ENCODE results near the gene GAS7. TPM values are rescaled to one million over a fixed set of nuclear protein-coding genes. Genes with fewer than 3 reads are reported as not detected.

Gene GAS7
- total RNA-seq, 1 donor from 2014 or later = 8.5 TPM

DNA sequence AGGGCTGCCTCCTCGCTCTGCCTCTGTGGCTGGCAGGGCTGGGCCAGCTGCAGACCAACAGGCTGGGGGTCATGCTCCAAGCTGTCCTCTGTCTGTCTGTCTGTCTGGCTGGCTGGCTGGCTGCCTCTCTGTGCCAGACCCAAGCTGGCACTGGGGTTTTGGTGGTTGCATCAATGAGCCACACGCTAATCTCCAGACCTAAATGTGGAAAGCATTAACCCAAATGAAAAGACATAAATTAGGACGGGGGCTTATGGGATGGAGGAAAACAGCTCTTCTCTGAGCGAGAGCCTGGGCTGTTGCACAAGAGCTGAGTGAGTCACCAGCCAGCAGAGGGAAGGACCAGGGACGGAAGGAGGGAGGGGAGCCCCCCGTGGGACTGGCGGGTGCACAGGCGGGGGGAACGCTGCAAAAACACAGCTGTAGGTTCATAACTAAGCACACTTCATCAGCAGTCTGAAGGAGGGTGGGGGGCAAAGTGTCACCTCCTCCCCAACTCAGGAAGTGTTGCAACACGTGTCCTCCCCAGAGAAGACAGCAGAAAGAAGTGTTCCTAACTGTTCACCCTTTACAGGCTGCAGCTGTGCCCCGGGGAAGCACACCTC lies 83.4 kb downstream of the GAS7 start:
- Mint-ChIP-seq H3K36me3 (ENCODE audit: low read depth, unreplicated experiment) (no peaks in the 10 kb centered on the region), H3K9me3 (ENCODE audit: unreplicated experiment) (peaks cover 4% of the 10 kb centered on the region), H3K4me3 (ENCODE audit: unreplicated experiment) (peak overlapping the region; percentile 43), H3K27me3 (ENCODE audit: low read depth, unreplicated experiment) (no peaks in the 10 kb centered on the region), H3K4me1 (ENCODE audit: low read depth, unreplicated experiment) (peaks cover 38% of the 10 kb centered on the region), H3K27ac (ENCODE audit: unreplicated experiment) (peak overlapping the region; percentile 99)
- Histone ChIP-seq H3K79me2 (ENCODE audit: insufficient read depth, low read length) (no peaks in the 10 kb centered on the region), H4K20me1 (ENCODE audit: insufficient read depth, low read length) (no peaks in the 10 kb centered on the region), H3K27ac (ENCODE audit: low read depth, low read length) (peak overlapping the region; percentile 96), H3K27me3 (ENCODE audit: insufficient read depth, low read length) (no peaks in the 10 kb centered on the region), H3K36me3 (ENCODE audit: insufficient read depth, low read length) (no peaks in the 10 kb centered on the region), H3K4me2 (ENCODE audit: low read length) (peak overlapping the region; percentile 89), H3K9ac (ENCODE audit: low read length) (peak overlapping the region; percentile 88), H3K9me3 (ENCODE audit: insufficient read depth, low read depth, low read length) (no peaks in the 10 kb centered on the region), H3K4me1 (ENCODE audit: insufficient read depth, low read length) (peaks cover 18% of the 10 kb centered on the region), H3K4me3 (ENCODE audit: insufficient read depth, low read depth, low read length) (peak overlapping the region; percentile 29), H2AFZ (ENCODE audit: low read depth, low read length) (peak overlapping the region; percentile 60)
- peak; percentile 85 for DNase-seq (ENCODE audit: low read depth)
- TF ChIP-seq EZH2 (IDR thresholded peaks at IDR 0.05; ENCODE audit: insufficient read depth, low read length) = no peak
- TF ChIP-seq, protein P1, sequence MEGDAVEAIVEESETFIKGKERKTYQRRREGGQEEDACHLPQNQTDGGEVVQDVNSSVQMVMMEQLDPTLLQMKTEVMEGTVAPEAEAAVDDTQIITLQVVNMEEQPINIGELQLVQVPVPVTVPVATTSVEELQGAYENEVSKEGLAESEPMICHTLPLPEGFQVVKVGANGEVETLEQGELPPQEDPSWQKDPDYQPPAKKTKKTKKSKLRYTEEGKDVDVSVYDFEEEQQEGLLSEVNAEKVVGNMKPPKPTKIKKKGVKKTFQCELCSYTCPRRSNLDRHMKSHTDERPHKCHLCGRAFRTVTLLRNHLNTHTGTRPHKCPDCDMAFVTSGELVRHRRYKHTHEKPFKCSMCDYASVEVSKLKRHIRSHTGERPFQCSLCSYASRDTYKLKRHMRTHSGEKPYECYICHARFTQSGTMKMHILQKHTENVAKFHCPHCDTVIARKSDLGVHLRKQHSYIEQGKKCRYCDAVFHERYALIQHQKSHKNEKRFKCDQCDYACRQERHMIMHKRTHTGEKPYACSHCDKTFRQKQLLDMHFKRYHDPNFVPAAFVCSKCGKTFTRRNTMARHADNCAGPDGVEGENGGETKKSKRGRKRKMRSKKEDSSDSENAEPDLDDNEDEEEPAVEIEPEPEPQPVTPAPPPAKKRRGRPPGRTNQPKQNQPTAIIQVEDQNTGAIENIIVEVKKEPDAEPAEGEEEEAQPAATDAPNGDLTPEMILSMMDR (IDR thresholded peaks at IDR 0.05; ENCODE audit: insufficient read depth, low read depth, low read length) = no peak
- FAIRE-seq = no peak

DNA sequence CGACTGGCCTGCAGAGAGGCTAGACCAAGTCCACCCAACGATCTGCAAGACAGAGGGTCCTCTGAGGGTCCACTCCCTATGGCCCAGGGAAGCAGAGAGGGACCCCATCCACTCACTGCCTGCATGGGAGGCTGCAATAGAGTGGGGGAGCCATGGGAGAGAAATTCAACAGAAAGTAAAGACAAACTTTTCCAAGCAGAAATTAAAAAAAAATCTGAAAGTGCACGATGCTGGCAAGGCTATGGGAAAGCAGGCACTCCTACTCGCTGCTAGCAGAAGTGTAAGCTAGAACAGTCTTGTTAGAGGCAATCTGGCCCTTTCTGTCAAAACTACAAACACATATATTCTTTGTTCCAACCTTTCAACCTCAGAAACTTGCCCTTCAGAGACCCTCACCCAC lies 85.4 kb downstream of the GAS7 start:
- Mint-ChIP-seq H3K36me3 (ENCODE audit: low read depth, unreplicated experiment) (no peaks in the 10 kb centered on the region), H3K4me1 (ENCODE audit: low read depth, unreplicated experiment) (peaks cover 27% of the 10 kb centered on the region), H3K9me3 (ENCODE audit: unreplicated experiment) (peaks cover 4% of the 10 kb centered on the region), H3K4me3 (ENCODE audit: unreplicated experiment) (no peak overlapping the region), H3K27me3 (ENCODE audit: low read depth, unreplicated experiment) (no peaks in the 10 kb centered on the region), H3K27ac (ENCODE audit: unreplicated experiment) (peak overlapping the region; percentile 56)
- no peak overlapping the region for H3K9ac ChIP-seq (ENCODE audit: low read length)
- no peaks in the 10 kb centered on the region for H3K36me3 ChIP-seq (ENCODE audit: insufficient read depth, low read length)
- H3K9me3 ChIP-seq (ENCODE audit: insufficient read depth, low read depth, low read length) = no peaks in the 10 kb centered on the region
- DNase-seq (ENCODE audit: low read depth) (no peak), FAIRE-seq (no peak)
- TF ChIP-seq, protein P1 (IDR thresholded peaks at IDR 0.05; ENCODE audit: insufficient read depth, low read depth, low read length) = no peak
- TF ChIP-seq EZH2 (IDR thresholded peaks at IDR 0.05; ENCODE audit: insufficient read depth, low read length) = no peak
- no peak overlapping the region for H2AFZ ChIP-seq (ENCODE audit: low read depth, low read length)
- no peak overlapping the region for H3K4me3 ChIP-seq (ENCODE audit: insufficient read depth, low read depth, low read length)
- no peak overlapping the region for H3K27ac ChIP-seq (ENCODE audit: low read depth, low read length)
- no peaks in the 10 kb centered on the region for H3K79me2 ChIP-seq (ENCODE audit: insufficient read depth, low read length)
- peaks cover 18% of the 10 kb centered on the region for H3K4me1 ChIP-seq (ENCODE audit: insufficient read depth, low read length)
- H3K27me3 ChIP-seq (ENCODE audit: insufficient read depth, low read length) = no peaks in the 10 kb centered on the region
- H4K20me1 ChIP-seq (ENCODE audit: insufficient read depth, low read length) = no peaks in the 10 kb centered on the region
- no peak overlapping the region for H3K4me2 ChIP-seq (ENCODE audit: low read length)

- Mint-ChIP-seq H3K27ac (ENCODE audit: unreplicated experiment) (no peak overlapping the region), H3K9me3 (ENCODE audit: unreplicated experiment) (peaks cover 4% of the 10 kb centered on the region)
Observed at GRCh38 chr17:10111907-10112452, 86.4 kb downstream of the GAS7 start.

More at GRCh38 chr17:10111907-10112452, 86.4 kb downstream of the GAS7 start:
- Histone ChIP-seq H4K20me1 (ENCODE audit: insufficient read depth, low read length) (no peaks in the 10 kb centered on the region), H3K36me3 (ENCODE audit: insufficient read depth, low read length) (no peaks in the 10 kb centered on the region), H3K4me3 (ENCODE audit: insufficient read depth, low read depth, low read length) (no peak overlapping the region), H3K4me1 (ENCODE audit: insufficient read depth, low read length) (peaks cover 18% of the 10 kb centered on the region), H3K79me2 (ENCODE audit: insufficient read depth, low read length) (no peaks in the 10 kb centered on the region), H3K4me2 (ENCODE audit: low read length) (no peak overlapping the region), H3K27me3 (ENCODE audit: insufficient read depth, low read length) (no peaks in the 10 kb centered on the region), H3K27ac (ENCODE audit: low read depth, low read length) (no peak overlapping the region), H3K9me3 (ENCODE audit: insufficient read depth, low read depth, low read length) (no peaks in the 10 kb centered on the region), H3K9ac (ENCODE audit: low read length) (no peak overlapping the region), H2AFZ (ENCODE audit: low read depth, low read length) (no peak overlapping the region)
- no peak for FAIRE-seq
- no peak overlapping the region for H3K4me3 Mint-ChIP-seq (ENCODE audit: unreplicated experiment)
- H3K27me3 Mint-ChIP-seq (ENCODE audit: low read depth, unreplicated experiment) = no peaks in the 10 kb centered on the region
- TF ChIP-seq, protein P1 (IDR thresholded peaks at IDR 0.05; ENCODE audit: insufficient read depth, low read depth, low read length) = no peak
- no peak for TF ChIP-seq EZH2 (IDR thresholded peaks at IDR 0.05; ENCODE audit: insufficient read depth, low read length)
- H3K36me3 Mint-ChIP-seq (ENCODE audit: low read depth, unreplicated experiment) = no peaks in the 10 kb centered on the region
- H3K4me1 Mint-ChIP-seq (ENCODE audit: low read depth, unreplicated experiment) = peaks cover 23% of the 10 kb centered on the region
- no peak for DNase-seq (ENCODE audit: low read depth)
